Spleen (tissue), 11 donors: ENCODE results near the gene PAM. TPM values are rescaled to one million over a fixed set of nuclear protein-coding genes. Genes with fewer than 3 reads are reported as not detected.
A peak's percentile ranks its signal among the peaks of the same experiment; 100 is the strongest.
"Not testable (repeated sequence)": the region's sequence is repeated elsewhere in the genome, so short reads cannot be mapped to it uniquely, and the experiment has no call there.

ENCODE experiments used
- DNase-seq: peaks from one replicate; pipeline ENCODE4 v3.0.0-alpha.2; 2020
- H3K27ac ChIP-seq, 8 donors: fragments of 200-600 bp; sonication (generic) in 7 of 8; 1 replicate in 4 of 8; 2 replicates in 4 of 8; pipeline versions ENCODE4 v1.5.0 to v1.8.0; 2016 to 2021; ENCODE audit warnings: inconsistent platforms in 4 of 8, mild to moderate bottlenecking in 4 of 8, moderate library complexity in 1 of 8
- H3K27me3 ChIP-seq, 7 donors: fragments of 200-600 bp; sonication (generic) in 6 of 7; replicated peaks in 1 of 7; 1 replicate in 4 of 7; 2 replicates in 3 of 7; pipeline versions ENCODE4 v1.5.0 to v1.8.0; 2016 to 2021; ENCODE audit warnings: inconsistent platforms in 3 of 7, mild to moderate bottlenecking in 1 of 7
- H3K36me3 ChIP-seq, 6 donors: fragments of 200-600 bp; sonication (generic) in 5 of 6; 1 replicate in 4 of 6; 2 replicates in 2 of 6; pipeline versions ENCODE4 v1.5.0 to v1.8.0; 2016 to 2021; ENCODE audit warnings: inconsistent platforms in 2 of 6
- H3K4me1 ChIP-seq, 6 donors: fragments of 200-600 bp; sonication (generic) in 5 of 6; 1 replicate in 3 of 6; 2 replicates in 3 of 6; pipeline versions ENCODE4 v1.5.0 to v1.8.0; 2016 to 2021; ENCODE audit warnings: inconsistent platforms in 3 of 6
- H3K4me3 ChIP-seq, 8 donors: fragments of 200-600 bp; sonication (generic) in 7 of 8; 1 replicate in 4 of 8; 2 replicates in 4 of 8; pipeline versions ENCODE4 v1.5.0 to v1.8.0; 2016 to 2021; ENCODE audit warnings: inconsistent platforms in 4 of 8, mild to moderate bottlenecking in 4 of 8, moderate library complexity in 2 of 8
- H3K9me3 ChIP-seq, 8 donors: fragments of 200-600 bp; sonication (generic) in 7 of 8; 1 replicate in 4 of 8; 2 replicates in 4 of 8; pipeline versions ENCODE4 v1.5.0 to v1.8.0; 2016 to 2021; ENCODE audit warnings: inconsistent platforms in 4 of 8
- POLR2A ChIP-seq, 3 donors: fragments of 450-650 bp; IDR thresholded peaks; one replicate each; pipeline ENCODE4 v1.5.1; 2017; ENCODE audit warnings: antibody characterized with exemption in 3 of 3, mild to moderate bottlenecking in 1 of 3
- POLR2AphosphoS5 ChIP-seq, 3 donors: sonication (generic); formaldehyde crosslinking; IDR thresholded peaks; one replicate each; pipeline ENCODE4 v1.5.1; 2017; ENCODE audit warnings: antibody characterized with exemption in 3 of 3
- WGBS, 5 donors: extraction: QIAGEN DNeasy Blood & Tissue Kit in 3 of 5; methylation state at CpG; one replicate each; pipeline versions ENCODE4 v1.1.5 to v1.1.7; 2013 to 2018; 5-methylcytosine and 5-hydroxymethylcytosine counted together
- intact Hi-C: fragments of 100-400 bp; cut with DNase I; formaldehyde crosslinking; loops from one replicate; pipeline ENCODE4 v1.15.0; 2023; ENCODE audit warnings: low total_unique reads
- polyA plus RNA-seq, 3 donors: library from polyadenylated mRNA; stranded (reverse); fragments of 200-250 nt; gene quantifications; one replicate each; pipeline ENCODE4 v1.2.1, GENCODE V29; 2013
- total RNA-seq, 7 donors: library from RNA; depleted of rRNA in 3 of 7; stranded (reverse); fragments of >200 nt in 3 of 7; fragmentation: NEBNext Ultra II Directional in 4 of 7; extraction: Animal tissue kit (Norgen Biotek cat#: 25700) in 4 of 7; gene quantifications; one replicate each; pipeline versions ENCODE4 v1.1.0 to v1.2.1, GENCODE V29; 2016 to 2021
- TF ChIP-seq, protein P1 (sequence below), 11 experiments: fragments of 200-600 bp in 7 of 11; fragments of 450-650 bp in 4 of 11; sonication (generic) in 4 of 11; IDR thresholded peaks in 8 of 11; conservative IDR thresholded peaks in 3 of 11; 1 replicate in 7 of 11; 2 replicates in 4 of 11; pipeline versions ENCODE4 v1.4.0 to v1.8.0; 2016 to 2021; ENCODE audit warnings: antibody characterized with exemption in 11 of 11, inconsistent platforms in 4 of 11, mild to moderate bottlenecking in 1 of 11
- donor health status: healthy with polysubstance abuse.
- donor health status: DM: no; HTN: no; CAD: no; lungs with moderate emphysema.
- donor health status: DM: no; HTN: no; CAD: no.
- donor health status: Bipolar disorder and iron deficiency.
- donor health status: healthy.
- donor health status: DM: no; HTN: no; CAD: no.
- donor health status: DM: yes; HTN: yes; CAD: no.

The PAM gene
- total and polyA plus RNA-seq, 10 donors: 37.4 to 155 (median 110) TPM

DNA sequence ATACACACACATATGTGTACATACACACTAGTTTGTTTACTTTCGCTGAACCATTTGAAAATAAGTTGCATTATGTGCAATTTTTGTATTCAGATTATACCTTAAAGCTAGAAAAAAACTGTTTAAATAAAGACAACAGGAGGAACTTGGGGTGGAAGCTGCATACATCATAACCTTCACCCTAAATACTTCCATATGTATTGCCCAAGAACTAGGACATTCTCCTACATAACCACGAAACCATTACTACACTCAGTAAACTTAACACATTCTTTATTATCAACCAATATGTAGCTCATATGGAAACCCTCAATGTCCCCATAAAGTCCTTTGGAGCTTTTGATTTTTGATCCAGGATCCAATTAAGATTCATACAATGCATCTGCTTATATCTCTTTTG lies 281.5 kb downstream of the PAM start:
- no peak for DNase-seq
- TF ChIP-seq, protein P1, sequence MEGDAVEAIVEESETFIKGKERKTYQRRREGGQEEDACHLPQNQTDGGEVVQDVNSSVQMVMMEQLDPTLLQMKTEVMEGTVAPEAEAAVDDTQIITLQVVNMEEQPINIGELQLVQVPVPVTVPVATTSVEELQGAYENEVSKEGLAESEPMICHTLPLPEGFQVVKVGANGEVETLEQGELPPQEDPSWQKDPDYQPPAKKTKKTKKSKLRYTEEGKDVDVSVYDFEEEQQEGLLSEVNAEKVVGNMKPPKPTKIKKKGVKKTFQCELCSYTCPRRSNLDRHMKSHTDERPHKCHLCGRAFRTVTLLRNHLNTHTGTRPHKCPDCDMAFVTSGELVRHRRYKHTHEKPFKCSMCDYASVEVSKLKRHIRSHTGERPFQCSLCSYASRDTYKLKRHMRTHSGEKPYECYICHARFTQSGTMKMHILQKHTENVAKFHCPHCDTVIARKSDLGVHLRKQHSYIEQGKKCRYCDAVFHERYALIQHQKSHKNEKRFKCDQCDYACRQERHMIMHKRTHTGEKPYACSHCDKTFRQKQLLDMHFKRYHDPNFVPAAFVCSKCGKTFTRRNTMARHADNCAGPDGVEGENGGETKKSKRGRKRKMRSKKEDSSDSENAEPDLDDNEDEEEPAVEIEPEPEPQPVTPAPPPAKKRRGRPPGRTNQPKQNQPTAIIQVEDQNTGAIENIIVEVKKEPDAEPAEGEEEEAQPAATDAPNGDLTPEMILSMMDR (IDR thresholded peaks at IDR 0.05 in 8 of 11, conservative IDR thresholded peaks at IDR 0.05 in 3 of 11): no peak
- no peak for TF ChIP-seq POLR2AphosphoS5 (IDR thresholded peaks at IDR 0.05)
- TF ChIP-seq POLR2A (IDR thresholded peaks at IDR 0.05): no peak
- Histone ChIP-seq H3K27me3 (no peaks in the 10 kb centered on the region), H3K9me3 (peaks cover 0 to 13% (median 8%) of the 10 kb centered on the region in 8 donors), H3K27ac (no peak overlapping the region), H3K4me3 (no peak overlapping the region), H3K36me3 (peaks cover 0 to 12% (median 7%) of the 10 kb centered on the region in 6 donors), H3K4me1 (no peaks in the 10 kb centered on the region)
- 76 to 94% (median 86%) methylated on average over 2 of the region's 2 CpGs for WGBS, 5 donors
- intact Hi-C loops: loop anchor here (5.0 kb wide), 1 partner anchor 359 kb away; no protein-coding TSS in a partner anchor

DNA sequence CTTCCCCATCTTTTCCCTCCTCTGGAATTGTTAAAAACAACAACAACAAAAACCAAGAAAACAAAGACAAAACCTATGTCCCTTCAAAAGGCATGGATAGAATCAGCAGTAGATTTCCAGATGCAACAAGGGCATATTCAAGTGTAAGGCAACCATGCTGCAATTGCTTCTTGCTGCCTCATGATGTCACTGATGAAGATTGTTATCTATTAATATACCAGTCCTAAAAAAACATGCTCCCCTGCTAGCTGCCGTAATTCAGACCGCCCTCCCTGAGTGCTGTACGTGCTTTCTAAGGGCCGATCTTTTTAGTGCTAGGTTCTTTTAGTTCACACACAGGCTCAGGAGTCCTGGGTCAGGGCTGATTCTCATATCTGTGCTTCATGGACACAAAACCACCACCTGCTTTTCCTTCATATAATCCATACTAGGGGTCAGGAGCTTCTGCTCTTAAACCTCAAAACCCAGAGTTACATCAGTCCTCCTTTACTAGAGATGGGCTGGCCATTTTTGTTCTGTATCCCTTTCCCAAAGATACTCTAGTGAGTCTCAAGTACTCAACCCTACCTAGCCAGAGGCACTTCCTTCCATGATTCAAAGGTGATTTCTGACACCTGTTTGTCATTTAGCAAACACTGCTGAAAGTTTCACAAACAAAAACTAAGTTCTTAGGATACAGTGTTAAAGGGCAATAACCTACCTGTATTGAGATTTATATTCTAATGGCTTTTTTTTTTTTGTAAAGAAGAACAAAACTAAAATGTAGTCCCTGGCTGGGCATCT lies 282.8 kb downstream of the PAM start:
- no peak for TF ChIP-seq POLR2AphosphoS5 (IDR thresholded peaks at IDR 0.05)
- TF ChIP-seq, protein P1 (IDR thresholded peaks at IDR 0.05 in 8 of 11, conservative IDR thresholded peaks at IDR 0.05 in 3 of 11): no peak
- TF ChIP-seq POLR2A (IDR thresholded peaks at IDR 0.05): no peak
- Histone ChIP-seq H3K9me3 (peaks cover 0 to 13% (median 8%) of the 10 kb centered on the region in 8 donors), H3K4me1 (no peaks in the 10 kb centered on the region), H3K27me3 (no peaks in the 10 kb centered on the region), H3K36me3 (peaks cover 0 to 4% (median under 1%) of the 10 kb centered on the region in 6 donors), H3K27ac (no peak overlapping the region), H3K4me3 (no peak overlapping the region)
- intact Hi-C loops: loop anchor here (5.0 kb wide), 1 partner anchor 361 kb away; no protein-coding TSS in a partner anchor
- no peak for DNase-seq
- 72 to 92% (median 86%) methylated on average over 4 of the region's 4 CpGs for WGBS, 5 donors

DNA sequence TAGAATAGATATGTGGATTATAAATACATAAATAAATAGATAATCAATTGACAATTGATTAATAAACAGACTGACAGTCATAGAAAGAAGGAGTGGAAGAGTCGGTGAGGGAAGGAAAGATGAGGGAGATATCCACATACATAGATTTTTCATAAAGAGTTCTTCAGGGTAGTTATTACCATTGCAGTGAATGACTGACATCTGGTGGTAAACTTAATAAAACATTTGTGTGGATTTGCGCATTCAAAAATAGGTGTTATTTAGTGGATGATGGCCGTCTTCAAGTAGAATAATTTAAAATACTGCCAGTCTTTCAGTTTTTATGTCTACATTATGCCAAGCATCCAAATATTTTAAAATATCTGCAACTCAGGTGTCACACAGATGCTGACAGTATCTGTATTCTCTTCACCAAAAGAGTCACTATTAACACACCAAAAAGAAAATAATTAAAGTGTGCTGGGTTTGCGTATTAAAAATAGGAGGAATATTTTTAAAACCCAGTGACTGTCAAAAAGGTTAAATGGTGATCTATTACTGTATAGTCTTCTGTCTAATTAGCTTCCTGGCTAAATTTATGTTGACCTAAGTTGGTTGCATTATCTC lies 286.1 kb downstream of the PAM start:
- no peak for DNase-seq
- intact Hi-C loops: loop anchor here (10.0 kb wide), 1 partner anchor 456 kb away; no protein-coding TSS in a partner anchor
- Histone ChIP-seq H3K27me3 (no peaks in the 10 kb centered on the region), H3K36me3 (no peaks in the 10 kb centered on the region), H3K4me1 (no peaks in the 10 kb centered on the region), H3K27ac (no peak overlapping the region), H3K9me3 (no peaks in the 10 kb centered on the region), H3K4me3 (no peak overlapping the region)
- TF ChIP-seq POLR2A (IDR thresholded peaks at IDR 0.05) (no peak), POLR2AphosphoS5 (IDR thresholded peaks at IDR 0.05) (no peak)
- TF ChIP-seq, protein P1 (IDR thresholded peaks at IDR 0.05 in 8 of 11, conservative IDR thresholded peaks at IDR 0.05 in 3 of 11): peak in 7 of 11 experiments; percentile 11 to 38 (median 32)
- WGBS, 5 donors: 36 to 57% (median 43%) methylated on average over 4 of the region's 4 CpGs

DNA sequence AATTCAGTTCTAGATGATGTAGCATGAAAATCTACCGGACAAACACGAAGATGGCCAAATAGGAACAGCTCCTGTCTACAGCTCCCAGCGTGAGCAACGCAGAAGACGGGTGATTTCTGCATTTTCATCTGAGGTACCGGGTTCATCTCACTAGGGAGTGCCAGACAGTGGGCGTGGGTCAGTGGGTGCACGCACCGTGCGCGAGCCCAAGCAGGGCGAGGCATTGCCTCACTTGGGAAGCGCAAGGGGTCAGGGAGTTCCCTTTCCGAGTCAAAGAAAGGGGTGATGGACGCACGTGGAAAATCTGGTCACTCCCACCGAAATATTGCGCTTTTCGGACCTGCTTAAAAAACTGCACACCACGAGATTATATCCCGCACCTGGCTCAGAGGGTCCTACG lies 291.6 kb downstream of the PAM start:
- not testable (repeated sequence) for H3K36me3 ChIP-seq, H3K4me3 ChIP-seq, H3K27me3 ChIP-seq, H3K4me1 ChIP-seq, DNase-seq, H3K27ac ChIP-seq, H3K9me3 ChIP-seq
- WGBS, 5 donors: 88 to 94% (median 93%) methylated on average over 22 of the region's 22 CpGs
- intact Hi-C loops: loop anchor here (10.0 kb wide), 1 partner anchor 462 kb away; no protein-coding TSS in a partner anchor
